Coronary artery (tissue), 2 donors: ENCODE data around the gene ULBP3.

Experiments used
- DNase-seq: peaks from one replicate; pipeline ENCODE4 v3.0.0-alpha.2; 2017; ENCODE audit warnings: low spot score
- H3K27ac ChIP-seq, 2 donors: fragments of 200-600 bp; sonication (generic); one replicate each; pipeline ENCODE4 v1.5.1; 2016 to 2019
- H3K4me3 ChIP-seq: fragments of 200-600 bp; sonication (generic); 2 replicates; pipeline ENCODE4 v1.5.1; 2016; ENCODE audit warnings: mild to moderate bottlenecking, moderate library complexity
- CTCF ChIP-seq: fragments of 200-600 bp; sonication (generic); IDR thresholded peaks from one replicate; pipeline ENCODE4 v1.5.1; 2019; ENCODE audit warnings: antibody characterized with exemption

Gene ULBP3

GRCh38 chr6:150046943-150047342 lies 22.0 kb downstream of the ULBP3 start:
- Histone ChIP-seq H3K4me3 (no peak overlapping the region), H3K27ac (no peak overlapping the region)
- no peak for DNase-seq
- no peak for TF ChIP-seq CTCF

- DNase-seq = no peak
- no peak overlapping the region for H3K4me3 ChIP-seq
- no peak for TF ChIP-seq CTCF
- no peak overlapping the region for H3K27ac ChIP-seq
These were observed 24.2 kb downstream of the ULBP3 start for GRCh38 chr6:150044621-150045145.

GRCh38 chr6:150043501-150044412 lies 25.2 kb downstream of the ULBP3 start:
- Histone ChIP-seq H3K4me3 (no peak overlapping the region), H3K27ac (no peak overlapping the region)
- no peak for TF ChIP-seq CTCF
- DNase-seq = no peak

- H3K27ac ChIP-seq = no peak overlapping the region
- no peak overlapping the region for H3K4me3 ChIP-seq
- DNase-seq = no peak
- TF ChIP-seq CTCF = no peak
These were observed 25.8 kb downstream of the ULBP3 start for GRCh38 chr6:150043096-150043495.

GRCh38 chr6:150038202-150039062 lies 30.5 kb downstream of the ULBP3 start:
- Histone ChIP-seq H3K4me3 (peak overlapping the region; percentile 65), H3K27ac (no peak overlapping the region)
- no peak for DNase-seq
- TF ChIP-seq CTCF = no peak

- no peak for DNase-seq
- peak overlapping the region; percentile 65 for H3K4me3 ChIP-seq
- no peak for TF ChIP-seq CTCF
- no peak overlapping the region for H3K27ac ChIP-seq
These were observed 31.3 kb downstream of the ULBP3 start for GRCh38 chr6:150037526-150038201.
